ENCODE measurements around the gene ABCG1.

Gene ABCG1

GRCh38 chr21:42191696-42192595, 27.0 kb upstream of the ABCG1 start:
- no peak for DNase-seq (ENCODE audit: low spot score)

GRCh38 chr21:42193131-42193671, 25.7 kb upstream of the ABCG1 start:
- DNase-seq (ENCODE audit: low spot score) = no peak

GRCh38 chr21:42193721-42194120, 25.2 kb upstream of the ABCG1 start:
- DNase-seq (ENCODE audit: low spot score) = no peak

- no peak for DNase-seq (ENCODE audit: low spot score)
Observed at GRCh38 chr21:42194863-42195262, 24.1 kb upstream of the ABCG1 start.

GRCh38 chr21:42195378-42196031, 23.4 kb upstream of the ABCG1 start:
- no peak for DNase-seq (ENCODE audit: low spot score)

GRCh38 chr21:42198929-42199867, 19.7 kb upstream of the ABCG1 start:
- DNase-seq (ENCODE audit: low spot score) = peak; percentile 80

- DNase-seq (ENCODE audit: low spot score) = peak; percentile 44
Observed at GRCh38 chr21:42199868-42200463, 19.0 kb upstream of the ABCG1 start.

- no peak for DNase-seq (ENCODE audit: low spot score)
Observed at GRCh38 chr21:42200906-42201614, 17.9 kb upstream of the ABCG1 start.

- DNase-seq (ENCODE audit: low spot score) = no peak
Observed at GRCh38 chr21:42201615-42202161, 17.3 kb upstream of the ABCG1 start.

GRCh38 chr21:42202321-42202720, 16.6 kb upstream of the ABCG1 start:
- DNase-seq (ENCODE audit: low spot score) = no peak

- no peak for DNase-seq (ENCODE audit: low spot score)
Observed at GRCh38 chr21:42203321-42203720, 15.6 kb upstream of the ABCG1 start.

- DNase-seq (ENCODE audit: low spot score) = no peak
Observed at GRCh38 chr21:42203936-42204335, 15.0 kb upstream of the ABCG1 start.

GRCh38 chr21:42207426-42207825, 11.5 kb upstream of the ABCG1 start:
- no peak for DNase-seq (ENCODE audit: low spot score)

- no peak for DNase-seq (ENCODE audit: low spot score)
Observed at GRCh38 chr21:42208036-42208435, 10.9 kb upstream of the ABCG1 start.

GRCh38 chr21:42208801-42209490, 10.0 kb upstream of the ABCG1 start:
- DNase-seq (ENCODE audit: low spot score) = no peak

GRCh38 chr21:42209801-42210479, 9.0 kb upstream of the ABCG1 start:
- DNase-seq (ENCODE audit: low spot score) = no peak

- DNase-seq (ENCODE audit: low spot score) = no peak
Observed at GRCh38 chr21:42212266-42212665, 6.7 kb upstream of the ABCG1 start.

- no peak for DNase-seq (ENCODE audit: low spot score)
Observed at GRCh38 chr21:42213082-42213774, 5.7 kb upstream of the ABCG1 start.

Data from GM03348 (cell line).